GM19043 (cell line): ENCODE data around the gene ATP1A3.
"Not testable (repeated sequence)": the region's sequence is repeated elsewhere in the genome, so short reads cannot be mapped to it uniquely, and the experiment has no call there.

Experiments
- ATAC-seq: cut with Tn5 transposase; IDR thresholded peaks from one replicate; pipeline ENCODE4 v1.9.1; 2021; ENCODE audit warnings: low read depth; ENCODE audit not compliant: unreplicated experiment

Gene ATP1A3

DNA sequence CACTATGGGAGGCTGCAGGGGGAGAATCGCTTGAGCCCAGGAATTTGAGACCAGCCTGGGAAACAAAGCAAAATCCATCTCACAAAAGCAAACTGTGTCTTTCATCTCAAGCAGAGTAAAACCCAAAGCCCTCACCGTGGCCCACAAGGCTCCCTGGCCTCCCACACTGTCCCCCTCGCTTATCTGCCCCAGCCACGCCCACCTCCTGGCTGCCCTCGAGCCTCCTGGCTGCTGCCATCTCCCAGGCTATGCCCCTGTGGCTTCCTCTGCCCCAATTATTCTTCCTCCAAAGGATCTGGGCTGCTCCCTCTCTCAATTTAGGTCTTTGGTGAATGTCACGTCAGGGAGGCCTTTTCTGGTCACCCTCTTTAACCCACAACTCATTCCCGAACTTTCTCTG is 38.5 kb downstream of the ATP1A3 start:
- no peak for ATAC-seq

- no peak for ATAC-seq
Measured at GRCh38 chr19:41951686-41952172, 42.3 kb downstream of the ATP1A3 start.

DNA sequence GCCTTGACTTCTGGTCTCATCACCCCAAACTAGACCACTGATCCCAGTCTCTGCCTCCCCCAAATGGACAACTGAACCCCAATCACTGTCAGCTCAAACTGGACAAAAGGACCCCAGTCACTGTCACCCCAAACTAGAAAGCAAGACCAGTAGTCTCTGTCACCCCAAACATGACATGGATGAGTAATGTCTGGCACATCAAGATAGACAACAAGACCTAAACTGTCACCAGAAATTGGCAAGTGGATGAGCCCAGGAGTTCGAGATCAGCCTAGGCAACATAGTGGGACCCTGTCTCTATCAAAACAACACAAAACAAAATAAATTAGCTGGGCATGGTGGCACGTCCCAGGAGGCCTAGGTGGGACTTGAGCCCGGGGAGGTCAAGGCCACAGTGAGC is 46.9 kb downstream of the ATP1A3 start:
- no peak for ATAC-seq

DNA sequence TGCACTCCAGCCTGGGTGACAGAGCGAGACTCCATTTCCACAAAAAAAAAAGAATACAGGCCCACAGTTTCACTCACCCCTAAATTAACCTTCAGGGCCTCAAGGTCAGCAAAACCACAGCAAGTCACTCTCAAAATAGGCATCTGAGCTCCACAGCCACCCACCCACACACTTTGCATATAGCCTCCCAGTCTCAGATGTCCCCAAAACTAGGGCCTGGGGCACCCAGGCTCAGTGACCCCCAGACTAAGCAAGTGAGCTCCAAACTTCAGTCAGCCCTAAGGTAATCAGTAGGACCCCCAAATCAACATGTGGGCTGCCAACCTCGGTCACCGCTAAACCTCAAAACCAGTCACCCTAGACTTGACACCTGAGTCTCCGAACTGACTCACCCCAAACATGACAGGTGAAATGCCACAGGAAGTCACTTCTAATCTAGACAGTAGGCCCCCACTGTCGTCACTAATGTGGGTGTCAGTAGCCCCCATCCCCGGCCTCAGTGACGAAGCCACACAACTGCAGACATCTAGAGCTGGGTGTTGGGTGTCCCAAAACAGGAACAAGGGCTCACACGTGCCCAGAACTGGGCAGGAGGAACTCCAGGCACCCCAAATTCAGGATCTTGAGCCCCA is 48.8 kb downstream of the ATP1A3 start:
- peak; percentile 88 for ATAC-seq

DNA sequence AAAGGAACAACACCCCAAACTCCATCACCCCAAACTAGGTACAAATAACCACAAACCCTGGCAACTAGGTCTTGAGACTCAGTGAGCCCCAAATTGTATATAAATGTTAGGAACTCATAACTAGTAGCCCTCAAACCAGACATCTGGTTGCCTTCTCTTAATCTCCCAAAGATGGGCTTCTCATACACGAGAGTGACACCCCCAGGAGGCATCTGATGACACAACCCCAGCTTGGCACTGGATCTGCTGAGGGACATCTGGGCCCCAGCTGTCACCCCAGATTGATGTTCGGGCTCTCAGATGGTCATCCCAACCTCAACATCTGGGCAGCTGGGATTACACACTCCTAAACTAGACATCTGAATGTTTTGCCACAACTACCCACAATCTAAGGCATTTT is 49.7 kb downstream of the ATP1A3 start:
- no peak for ATAC-seq

- no peak for ATAC-seq
Measured at GRCh38 chr19:41941410-41942202, 52.4 kb downstream of the ATP1A3 start.

- no peak for ATAC-seq
Measured at GRCh38 chr19:41940731-41941409, 53.2 kb downstream of the ATP1A3 start.

- ATAC-seq, result no peak
Measured at GRCh38 chr19:41939861-41940730, 53.9 kb downstream of the ATP1A3 start.

DNA sequence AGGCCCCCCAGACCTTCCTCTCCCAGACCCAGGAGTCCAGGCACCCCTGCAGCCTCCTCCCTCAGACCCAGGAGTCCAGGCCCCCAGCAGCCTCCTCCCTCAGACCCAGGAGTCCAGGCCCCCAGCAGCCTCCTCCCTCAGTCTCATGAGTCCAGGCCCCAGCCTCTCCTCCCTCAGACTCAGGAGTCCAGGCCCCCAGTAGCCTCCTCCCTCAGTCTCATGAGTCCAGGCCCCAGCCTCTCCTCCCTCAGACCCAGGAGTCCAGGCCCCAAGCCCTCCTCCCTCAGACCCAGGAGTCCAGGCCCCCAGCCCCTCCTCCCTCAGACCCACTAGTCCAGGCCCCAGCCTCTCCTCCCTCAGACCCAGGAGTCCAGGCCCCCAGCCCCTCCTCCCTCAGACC is 54.8 kb downstream of the ATP1A3 start:
- ATAC-seq, result not testable (repeated sequence)

DNA sequence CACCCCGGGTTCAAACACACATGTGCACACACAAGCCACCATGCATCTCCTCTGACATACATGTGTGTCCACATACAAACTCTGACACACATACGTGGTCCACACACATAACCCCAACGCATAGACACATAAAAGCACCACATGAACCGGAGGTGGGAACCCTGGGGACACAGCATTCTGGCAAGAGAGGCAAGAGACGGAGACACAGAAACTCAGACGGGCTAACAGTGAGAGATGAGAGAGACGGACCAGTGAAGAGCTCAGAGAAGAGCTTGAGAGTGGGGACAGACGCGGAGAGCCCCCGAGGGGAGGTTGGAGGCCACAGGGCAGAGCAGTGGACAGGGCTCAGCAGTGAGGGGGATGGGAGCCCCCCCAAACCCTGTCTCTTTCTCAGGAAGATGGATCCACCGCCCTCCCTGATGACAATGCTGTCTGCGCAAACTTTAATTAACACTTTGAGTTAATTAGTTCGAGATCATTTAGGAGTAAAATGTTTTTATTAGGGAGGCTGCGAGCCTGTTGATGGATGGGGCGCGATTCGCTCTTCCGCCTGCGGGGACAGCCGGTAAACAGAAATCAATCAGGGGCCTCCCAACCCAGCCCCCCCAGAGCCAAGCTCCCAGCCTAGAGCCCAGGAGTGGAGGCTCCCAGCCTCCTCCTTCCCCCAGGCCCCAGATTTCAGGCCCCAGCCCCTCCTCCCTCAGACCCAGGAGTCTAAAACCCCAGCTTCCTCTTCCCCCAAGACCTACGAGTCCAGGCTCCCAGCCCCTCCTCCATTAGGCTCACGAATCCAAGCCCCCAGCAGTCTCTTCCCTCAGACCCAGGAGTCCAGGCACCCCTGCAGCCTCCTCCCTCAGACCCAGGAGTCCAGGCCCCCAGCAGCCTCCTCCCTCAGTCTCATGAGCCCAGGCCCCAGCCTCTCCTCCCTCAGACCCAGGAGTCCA is 56.2 kb downstream of the ATP1A3 start:
- ATAC-seq, result no peak

- no peak for ATAC-seq
Measured at GRCh38 chr19:41936961-41937360, 57.1 kb downstream of the ATP1A3 start.

DNA sequence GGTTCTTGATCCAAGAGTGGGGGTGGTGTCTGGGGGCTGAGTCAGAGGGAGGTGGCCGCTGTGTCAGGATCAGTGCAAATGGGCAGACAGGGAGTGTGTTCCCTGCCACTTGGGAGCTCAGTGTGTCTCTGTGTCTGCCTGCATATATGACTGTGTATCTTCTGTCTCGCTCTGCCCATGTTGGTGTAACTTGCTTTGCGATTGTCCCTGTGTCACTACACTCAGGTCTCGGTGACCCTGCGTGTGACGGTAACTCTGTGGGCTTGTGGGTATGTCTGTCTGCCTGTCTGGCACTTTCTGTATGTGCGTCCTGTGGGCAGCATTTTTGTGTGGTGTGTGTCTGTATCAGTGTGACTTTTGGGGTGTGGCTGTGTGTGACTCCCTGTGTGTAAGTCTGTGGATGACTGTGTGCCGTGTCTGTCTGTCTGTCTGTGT is 57.6 kb downstream of the ATP1A3 start:
- no peak for ATAC-seq

DNA sequence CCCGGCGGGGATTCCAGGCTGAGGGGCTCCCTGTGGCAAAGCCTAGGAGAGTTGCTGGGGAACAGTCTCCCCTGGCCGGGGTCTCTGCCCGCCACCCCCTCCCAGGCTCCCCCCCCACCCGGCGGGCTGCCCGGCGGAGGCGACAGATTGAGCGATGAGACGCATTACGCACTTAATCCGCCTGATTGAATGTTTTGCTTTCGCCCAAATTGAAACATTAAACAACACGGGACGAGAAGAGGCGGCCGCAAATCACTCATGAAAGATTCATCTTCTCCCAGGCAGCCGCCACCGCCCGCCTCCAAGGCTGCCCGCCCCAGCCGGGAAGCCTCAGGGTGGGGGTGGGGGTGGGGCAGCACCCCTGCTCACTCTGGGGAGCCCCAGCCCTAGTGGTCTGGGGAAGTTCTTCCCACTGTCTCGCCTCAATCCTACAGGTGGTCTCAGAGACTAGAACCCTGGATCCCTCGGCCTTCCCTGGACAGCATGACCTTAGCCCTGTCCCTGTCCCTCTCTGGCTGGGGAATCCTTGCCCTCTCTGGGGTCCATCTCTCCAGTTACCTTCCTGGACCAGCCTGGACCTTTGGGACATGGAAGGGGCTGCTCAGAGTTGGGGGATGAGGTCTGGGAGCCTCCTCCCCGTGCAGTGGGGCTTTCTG is 58.1 kb downstream of the ATP1A3 start:
- no peak for ATAC-seq

GRCh38 chr19:41934849-41935374 is 59.1 kb downstream of the ATP1A3 start:
- no peak for ATAC-seq

GRCh38 chr19:41933693-41934426 is 60.2 kb downstream of the ATP1A3 start:
- ATAC-seq, result no peak

GRCh38 chr19:41932720-41933332 is 61.2 kb downstream of the ATP1A3 start:
- no peak for ATAC-seq

GRCh38 chr19:41932259-41932719 is 61.7 kb downstream of the ATP1A3 start:
- ATAC-seq, result no peak
